ENCODE results near the gene DRAM1. TPM values are rescaled to one million over a fixed set of nuclear protein-coding genes. Genes with fewer than 3 reads are reported as not detected.

Gene DRAM1
- total and polyA plus RNA-seq, 4 donors, result 4.0 to 5.3 (median 4.6) TPM

- no peaks in the 10 kb centered on the region for H3K27me3 ChIP-seq (ENCODE audit: control insufficient read depth, insufficient read depth, low read length)
- H3K4me1 ChIP-seq (ENCODE audit: control insufficient read depth, insufficient read depth, low read length), result no peaks in the 10 kb centered on the region
- no CpG with 5 or more reads among the region's 1 CpG for WGBS (ENCODE audit: insufficient coverage)
- no peak overlapping the region for H3K27ac ChIP-seq (ENCODE audit: low read depth, low read length)
- no peaks in the 10 kb centered on the region for H3K36me3 ChIP-seq (ENCODE audit: control insufficient read depth, insufficient read depth, low read length)
- H3K4me3 ChIP-seq (ENCODE audit: low read depth, low read length), result no peak overlapping the region
- no peaks in the 10 kb centered on the region for H3K9me3 ChIP-seq (ENCODE audit: control insufficient read depth, insufficient read depth, low read length)
- DNase-seq (ENCODE audit: low read depth in 4 of 6, low spot score in 6 of 6), result no peak
Observed at GRCh38 chr12:101962486-101962885, 85.1 kb downstream of the DRAM1 start.

GRCh38 chr12:101963697-101964096 lies 86.3 kb downstream of the DRAM1 start:
- H3K4me3 ChIP-seq (ENCODE audit: low read depth, low read length), result no peak overlapping the region
- no peaks in the 10 kb centered on the region for H3K4me1 ChIP-seq (ENCODE audit: control insufficient read depth, insufficient read depth, low read length)
- DNase-seq (ENCODE audit: low read depth in 4 of 6, low spot score in 6 of 6), result no peak
- no peaks in the 10 kb centered on the region for H3K9me3 ChIP-seq (ENCODE audit: control insufficient read depth, insufficient read depth, low read length)
- H3K36me3 ChIP-seq (ENCODE audit: control insufficient read depth, insufficient read depth, low read length), result no peaks in the 10 kb centered on the region
- 50% methylated on average over 1 of the region's 1 CpG for WGBS (ENCODE audit: insufficient coverage)
- no peaks in the 10 kb centered on the region for H3K27me3 ChIP-seq (ENCODE audit: control insufficient read depth, insufficient read depth, low read length)
- no peak overlapping the region for H3K27ac ChIP-seq (ENCODE audit: low read depth, low read length)

- DNase-seq (ENCODE audit: low read depth in 4 of 6, low spot score in 6 of 6), result no peak
- no peaks in the 10 kb centered on the region for H3K36me3 ChIP-seq (ENCODE audit: control insufficient read depth, insufficient read depth, low read length)
- no peaks in the 10 kb centered on the region for H3K4me1 ChIP-seq (ENCODE audit: control insufficient read depth, insufficient read depth, low read length)
- no peak overlapping the region for H3K27ac ChIP-seq (ENCODE audit: low read depth, low read length)
- no peaks in the 10 kb centered on the region for H3K27me3 ChIP-seq (ENCODE audit: control insufficient read depth, insufficient read depth, low read length)
- no CpG with 5 or more reads among the region's 1 CpG for WGBS (ENCODE audit: insufficient coverage)
- H3K9me3 ChIP-seq (ENCODE audit: control insufficient read depth, insufficient read depth, low read length), result peaks cover 2% of the 10 kb centered on the region
- H3K4me3 ChIP-seq (ENCODE audit: low read depth, low read length), result no peak overlapping the region
Observed at GRCh38 chr12:101966496-101966895, 89.1 kb downstream of the DRAM1 start.

- H3K4me3 ChIP-seq (ENCODE audit: low read depth, low read length), result no peak overlapping the region
- H3K36me3 ChIP-seq (ENCODE audit: control insufficient read depth, insufficient read depth, low read length), result no peaks in the 10 kb centered on the region
- no peak overlapping the region for H3K27ac ChIP-seq (ENCODE audit: low read depth, low read length)
- DNase-seq (ENCODE audit: low read depth in 4 of 6, low spot score in 6 of 6), result no peak
- 67% methylated on average over 1 of the region's 4 CpGs for WGBS (ENCODE audit: insufficient coverage)
- H3K27me3 ChIP-seq (ENCODE audit: control insufficient read depth, insufficient read depth, low read length), result no peaks in the 10 kb centered on the region
- no peaks in the 10 kb centered on the region for H3K4me1 ChIP-seq (ENCODE audit: control insufficient read depth, insufficient read depth, low read length)
- peaks cover 2% of the 10 kb centered on the region for H3K9me3 ChIP-seq (ENCODE audit: control insufficient read depth, insufficient read depth, low read length)
Observed at GRCh38 chr12:101967506-101967905, 90.1 kb downstream of the DRAM1 start.

GRCh38 chr12:101968770-101969169 lies 91.4 kb downstream of the DRAM1 start:
- no peak overlapping the region for H3K27ac ChIP-seq (ENCODE audit: low read depth, low read length)
- H3K36me3 ChIP-seq (ENCODE audit: control insufficient read depth, insufficient read depth, low read length), result no peaks in the 10 kb centered on the region
- H3K4me1 ChIP-seq (ENCODE audit: control insufficient read depth, insufficient read depth, low read length), result no peaks in the 10 kb centered on the region
- no peaks in the 10 kb centered on the region for H3K27me3 ChIP-seq (ENCODE audit: control insufficient read depth, insufficient read depth, low read length)
- no peak overlapping the region for H3K4me3 ChIP-seq (ENCODE audit: low read depth, low read length)
- H3K9me3 ChIP-seq (ENCODE audit: control insufficient read depth, insufficient read depth, low read length), result peaks cover 2% of the 10 kb centered on the region
- no CpG with 5 or more reads among the region's 1 CpG for WGBS (ENCODE audit: insufficient coverage)
- DNase-seq (ENCODE audit: low read depth in 4 of 6, low spot score in 6 of 6), result no peak

Small RNA genes within 50 kb of the gene (small RNA-seq; reads per million reads assigned to genes)
- gene RNA5SP369 (ENCODE audit: low replicate concordance) (not detected), gene RNU6-1183P (ENCODE audit: low replicate concordance) (not detected)

Other genes starting within 250 kb of the DRAM1 start
- gene CHPT1, start 179.9 kb upstream of the DRAM1 start, total RNA-seq, result 10 to 100 TPM; 48.5 to 53.1 TPM
- 10 to 100 TPM; 50.1 to 51.2 TPM for gene CHPT1, start 179.9 kb upstream of the DRAM1 start, polyA plus RNA-seq (ENCODE audit: insufficient read length in 2 of 2)
- under 1 TPM; 0.20 to 0.28 TPM for gene SYCP3, start 138.1 kb upstream of the DRAM1 start, total RNA-seq
- 1 to 10 TPM; 2.1 to 2.4 TPM for gene SYCP3, start 138.1 kb upstream of the DRAM1 start, polyA plus RNA-seq (ENCODE audit: insufficient read length in 2 of 2)
- 10 to 100 TPM; 33.3 to 63.4 TPM for gene GNPTAB, start 46.6 kb upstream of the DRAM1 start, total RNA-seq
- gene GNPTAB, start 46.6 kb upstream of the DRAM1 start, polyA plus RNA-seq (ENCODE audit: insufficient read length in 2 of 2), result 10 to 100 TPM; 58.8 to 60.2 TPM
- 10 to 100 TPM; 57.7 to 64.7 TPM for gene WASHC3, start 184.4 kb downstream of the DRAM1 start, total RNA-seq
- gene WASHC3, start 184.4 kb downstream of the DRAM1 start, polyA plus RNA-seq (ENCODE audit: insufficient read length in 2 of 2), result 10 to 100 TPM; 42.0 to 56.5 TPM
- 10 to 100 TPM; 18.0 to 27.2 TPM for gene NUP37, start 242.5 kb downstream of the DRAM1 start, total RNA-seq
- 10 to 100 TPM; 11.9 to 12.2 TPM for gene NUP37, start 242.5 kb downstream of the DRAM1 start, polyA plus RNA-seq (ENCODE audit: insufficient read length in 2 of 2)
- 10 to 100 TPM in 1 of 2 donors, 1 to 10 TPM in 1; 7.1 to 14.1 TPM for gene PARPBP, start 242.6 kb downstream of the DRAM1 start, total RNA-seq
- gene PARPBP, start 242.6 kb downstream of the DRAM1 start, polyA plus RNA-seq (ENCODE audit: insufficient read length in 2 of 2), result 1 to 10 TPM; 7.9 to 8.2 TPM